GM12878 (cell line): Measurements from ENCODE around the gene C22orf15. TPM values are rescaled to one million over a fixed set of nuclear protein-coding genes. Genes with fewer than 3 reads are reported as not detected.
A peak's percentile ranks its signal among the peaks of the same experiment; 100 is the strongest.

Source experiments
- ASH2L ChIP-seq: fragments of 300-600, 200-600 bp; sonication (generic); IDR thresholded peaks from 2 replicates; pipeline ENCODE4 v1.6.1; 2017; ENCODE audit warnings: low read depth, mild to moderate bottlenecking, borderline replicate concordance
- ATF2 ChIP-seq: IDR thresholded peaks from 2 replicates; pipeline ENCODE4 v1.6.1; 2012; ENCODE audit warnings: low read length, inconsistent platforms
- BMI1 ChIP-seq: fragments of 450-650 bp; IDR thresholded peaks from 2 replicates; pipeline ENCODE4 v1.6.1; 2016; ENCODE audit warnings: mild to moderate bottlenecking, moderate library complexity, borderline replicate concordance
- CBFB ChIP-seq: IDR thresholded peaks from 2 replicates; pipeline ENCODE4 v1.6.1; 2016; ENCODE audit warnings: antibody characterized with exemption, low read depth
- CBX3 ChIP-seq: fragments of 200-600 bp; sonication (generic); IDR thresholded peaks from 2 replicates; pipeline ENCODE4 v1.6.1; 2016; ENCODE audit warnings: low read depth, borderline replicate concordance
- CBX5 ChIP-seq: sonication (generic); IDR thresholded peaks from 2 replicates; pipeline ENCODE4 v1.6.1; 2016; ENCODE audit warnings: low read depth, moderate library complexity, mild to moderate bottlenecking, inconsistent platforms
- CREB1 ChIP-seq: IDR thresholded peaks from 2 replicates; pipeline ENCODE4 v1.6.1; 2012; ENCODE audit warnings: low read depth, mild to moderate bottlenecking, inconsistent platforms
- CREM ChIP-seq: IDR thresholded peaks from 2 replicates; pipeline ENCODE4 v1.6.1; 2014; ENCODE audit warnings: antibody characterized with exemption, low read depth
- E2F4 ChIP-seq: IDR thresholded peaks from 2 replicates; pipeline ENCODE4 v1.6.1; 2012; ENCODE audit warnings: low read depth, low read length, improper control_type of control experiment
- EED ChIP-seq: sonication (generic); IDR thresholded peaks from 2 replicates; pipeline ENCODE4 v1.6.1; 2016; ENCODE audit warnings: antibody characterized with exemption, low read depth
- ELK1 ChIP-seq: IDR thresholded peaks from 2 replicates; pipeline ENCODE4 v1.6.1; 2012; ENCODE audit warnings: low read depth, low read length, improper control_type of control experiment
- HDGF ChIP-seq: fragments of 450-650 bp; IDR thresholded peaks from 2 replicates; pipeline ENCODE4 v1.6.1; 2016; ENCODE audit warnings: antibody characterized with exemption
- MAX ChIP-seq: IDR thresholded peaks from 2 replicates; pipeline ENCODE4 v1.6.1; 2012; ENCODE audit warnings: low read depth, low read length, improper control_type of control experiment
- MEF2B ChIP-seq: fragments of 450-650 bp; IDR thresholded peaks from 2 replicates; pipeline ENCODE4 v1.6.1; 2018; ENCODE audit warnings: mild to moderate bottlenecking, moderate library complexity; ENCODE audit not compliant: partially characterized antibody, poor library complexity, severe bottlenecking
- MXI1 ChIP-seq: fragments of 150-350 bp; IDR thresholded peaks from 2 replicates; pipeline ENCODE4 v1.6.1; 2011; ENCODE audit warnings: low read depth, mild to moderate bottlenecking, inconsistent platforms, low read length, improper control_type of control experiment
- MYC ChIP-seq: IDR thresholded peaks from 2 replicates; pipeline ENCODE4 v1.6.1; 2011; ENCODE audit warnings: mild to moderate bottlenecking, low read length, moderate library complexity, inconsistent platforms; ENCODE audit not compliant: insufficient read depth, insufficient replicate concordance, insufficient read length, severe bottlenecking
- NFYA ChIP-seq: IDR thresholded peaks from 2 replicates; pipeline ENCODE4 v1.6.1; 2011; ENCODE audit warnings: low read depth, mild to moderate bottlenecking, low read length, improper control_type of control experiment, borderline replicate concordance
- NR2F1 ChIP-seq: fragments of 450-650 bp; conservative IDR thresholded peaks from 2 replicates; pipeline ENCODE4 v1.6.1; 2017; ENCODE audit warnings: mild to moderate bottlenecking
- POLR2A ChIP-seq: IDR thresholded peaks from 2 replicates; pipeline ENCODE4 v1.6.1; 2011; ENCODE audit warnings: low read depth, mild to moderate bottlenecking, low read length
- RCOR1 ChIP-seq: conservative IDR thresholded peaks from 2 replicates; pipeline ENCODE4 v1.6.1; 2012; ENCODE audit warnings: low read depth, low read length, improper control_type of control experiment
- SMAD5 ChIP-seq: IDR thresholded peaks from 2 replicates; pipeline ENCODE4 v1.6.1; 2016; ENCODE audit warnings: antibody characterized with exemption, low read depth
- SMARCA5 ChIP-seq: fragments of 450-650 bp; IDR thresholded peaks from 2 replicates; pipeline ENCODE4 v1.6.1; 2017; ENCODE audit warnings: mild to moderate bottlenecking
- SPI1 ChIP-seq: IDR thresholded peaks from 2 replicates; pipeline ENCODE4 v1.6.1; 2011; ENCODE audit warnings: low read depth, mild to moderate bottlenecking, low read length, moderate library complexity, borderline replicate concordance; ENCODE audit not compliant: insufficient read depth
- TCF12 ChIP-seq: IDR thresholded peaks from 2 replicates; pipeline ENCODE4 v1.6.1; 2011; ENCODE audit warnings: low read depth, mild to moderate bottlenecking, low read length
- TCF3 ChIP-seq: IDR thresholded peaks from 2 replicates; pipeline ENCODE4 v1.6.1; 2012; ENCODE audit warnings: low read depth, mild to moderate bottlenecking, low read length, borderline replicate concordance; ENCODE audit not compliant: insufficient read depth
- ZNF24 ChIP-seq: fragments of 450-650 bp; IDR thresholded peaks from 2 replicates; pipeline ENCODE4 v1.6.1; 2017; ENCODE audit warnings: antibody characterized with exemption, mild to moderate bottlenecking
- ZNF622 ChIP-seq: fragments of 450-650 bp; IDR thresholded peaks from 2 replicates; pipeline ENCODE4 v1.6.1; 2017; ENCODE audit warnings: mild to moderate bottlenecking, inconsistent platforms
- ZSCAN29 ChIP-seq: fragments of 450-650 bp; IDR thresholded peaks from 2 replicates; pipeline ENCODE4 v1.6.1; 2017; ENCODE audit warnings: mild to moderate bottlenecking, moderate library complexity
- polyA plus RNA-seq, 11 experiments: library from polyadenylated mRNA; depleted of rRNA in 4 of 11; unstranded in 6 of 11; stranded (reverse) in 5 of 11; fragments of >200 nt; fragmentation: Nextera tagmentation in 4 of 11; fragmentation: Illumina TruSeq in 1 of 11; extraction: Ambion mirVana in 4 of 11; extraction: Trizol in 1 of 11; gene quantifications; 1 replicate in 1 of 11; 2 replicates in 10 of 11; pipeline versions ENCODE4 v1.2.1 to v1.2.3, GENCODE V29; 2011 to 2016; ENCODE audit warnings: inconsistent platforms in 2 of 11, missing spikeins in 2 of 11, low read depth in 1 of 11
- total RNA-seq, 4 experiments: library from RNA; depleted of rRNA in 3 of 4; stranded (reverse); fragments of >200 nt in 3 of 4; fragmentation: Illumina TruSeq in 1 of 4; extraction: Trizol in 1 of 4; gene quantifications; 2 replicates each; pipeline versions ENCODE4 v1.2.1 to v1.2.3, GENCODE V29; 2013 to 2021

Gene C22orf15
- total and polyA plus RNA-seq, 10 of the 15 experiments (the other 5 are each of a cell fraction or from before 2014, with no cell fraction given), result 0.05 to 0.47 (median 0.13) TPM; not detected in 3

GRCh38 chr22:23767673-23768548, 5.1 kb downstream of the C22orf15 start, which contains the start of gene CHCHD10 (continued):
- TF ChIP-seq ATF2 (no peak), MEF2B (peak; percentile 14), CREM (0 out of 2 replicates have a peak, but pooled peaks have one; percentile 47), RCOR1 (no peak), TCF3 (no peak), ZSCAN29 (peak; percentile 89), EED (peak; percentile 45; the same call in 1 of the 2 replicates), CREB1 (peak; percentile 75), ZNF24 (0 out of 2 replicates have a peak, but pooled peaks have one; percentile 29), NFYA (no peak), POLR2A (peak; percentile 89), SPI1 (peak; percentile 20; the same call in 1 of the 2 replicates), SMAD5 (0 out of 2 replicates have a peak, but pooled peaks have one; percentile 28), TCF12 (0 out of 2 replicates have a peak, but pooled peaks have one; percentile 10), BMI1 (no peak), HDGF (peak; percentile 76), NR2F1 (peak; percentile 92), ELK1 (no peak), MYC (peak; percentile 59), E2F4 (no peak), MAX (no peak; the same call in none of the 2 replicates), CBX3 (no peak), SMARCA5 (peak; percentile 72; the same call in 1 of the 2 replicates), MXI1 (peak; percentile 5; the same call in 1 of the 2 replicates), CBX5 (no peak), CBFB (no peak), ASH2L (no peak), ZNF622 (no peak)
